ENCODE measurements around the gene GZMA. TPM values are rescaled to one million over a fixed set of nuclear protein-coding genes. Genes with fewer than 3 reads are reported as not detected.

GZMA gene
- polyA plus RNA-seq, 1 experiment: not detected

DNA sequence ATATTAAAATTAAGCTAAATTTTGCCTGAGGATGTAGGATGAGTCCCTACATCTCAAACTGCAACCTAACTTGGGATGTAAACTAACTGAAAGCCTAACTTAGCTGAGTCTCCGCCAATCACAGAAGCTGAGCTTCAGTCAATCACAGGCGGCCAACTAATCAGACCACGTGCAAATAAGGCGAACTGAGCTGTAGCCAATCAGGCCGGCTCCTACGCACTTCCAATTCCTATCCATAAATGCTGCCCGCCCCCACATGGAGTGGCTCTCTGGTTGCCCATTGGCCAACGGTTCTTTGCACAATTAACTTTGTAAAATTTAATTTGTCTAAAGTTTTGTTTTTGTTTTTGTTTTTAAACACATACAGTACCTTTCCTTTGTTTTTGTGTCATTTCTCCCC, 43.6 kb downstream of the GZMA start:
- Histone ChIP-seq H3K27me3 (ENCODE audit: control insufficient read depth, insufficient read depth, low read length) (no peaks in the 10 kb centered on the region), H3K36me3 (ENCODE audit: control insufficient read depth, insufficient read depth, low read length) (no peaks in the 10 kb centered on the region), H3K4me3 (ENCODE audit: low read depth, low read length) (no peak overlapping the region)
- CTCF ChIA-PET: interaction anchor here (0.6 to 6.7 kb wide), 34 partner anchors 8 to 274 kb away, joined by 3 to 96 read pairs (median 4); partner anchors contain the start of gene GPX8
- POLR2A ChIA-PET: no interaction called here
- TF ChIP-seq, protein P1, sequence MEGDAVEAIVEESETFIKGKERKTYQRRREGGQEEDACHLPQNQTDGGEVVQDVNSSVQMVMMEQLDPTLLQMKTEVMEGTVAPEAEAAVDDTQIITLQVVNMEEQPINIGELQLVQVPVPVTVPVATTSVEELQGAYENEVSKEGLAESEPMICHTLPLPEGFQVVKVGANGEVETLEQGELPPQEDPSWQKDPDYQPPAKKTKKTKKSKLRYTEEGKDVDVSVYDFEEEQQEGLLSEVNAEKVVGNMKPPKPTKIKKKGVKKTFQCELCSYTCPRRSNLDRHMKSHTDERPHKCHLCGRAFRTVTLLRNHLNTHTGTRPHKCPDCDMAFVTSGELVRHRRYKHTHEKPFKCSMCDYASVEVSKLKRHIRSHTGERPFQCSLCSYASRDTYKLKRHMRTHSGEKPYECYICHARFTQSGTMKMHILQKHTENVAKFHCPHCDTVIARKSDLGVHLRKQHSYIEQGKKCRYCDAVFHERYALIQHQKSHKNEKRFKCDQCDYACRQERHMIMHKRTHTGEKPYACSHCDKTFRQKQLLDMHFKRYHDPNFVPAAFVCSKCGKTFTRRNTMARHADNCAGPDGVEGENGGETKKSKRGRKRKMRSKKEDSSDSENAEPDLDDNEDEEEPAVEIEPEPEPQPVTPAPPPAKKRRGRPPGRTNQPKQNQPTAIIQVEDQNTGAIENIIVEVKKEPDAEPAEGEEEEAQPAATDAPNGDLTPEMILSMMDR (IDR thresholded peaks at IDR 0.05; ENCODE audit: insufficient read depth, low read depth, low read length): no peak
- no peak for DNase-seq (ENCODE audit: low read depth)

DNA sequence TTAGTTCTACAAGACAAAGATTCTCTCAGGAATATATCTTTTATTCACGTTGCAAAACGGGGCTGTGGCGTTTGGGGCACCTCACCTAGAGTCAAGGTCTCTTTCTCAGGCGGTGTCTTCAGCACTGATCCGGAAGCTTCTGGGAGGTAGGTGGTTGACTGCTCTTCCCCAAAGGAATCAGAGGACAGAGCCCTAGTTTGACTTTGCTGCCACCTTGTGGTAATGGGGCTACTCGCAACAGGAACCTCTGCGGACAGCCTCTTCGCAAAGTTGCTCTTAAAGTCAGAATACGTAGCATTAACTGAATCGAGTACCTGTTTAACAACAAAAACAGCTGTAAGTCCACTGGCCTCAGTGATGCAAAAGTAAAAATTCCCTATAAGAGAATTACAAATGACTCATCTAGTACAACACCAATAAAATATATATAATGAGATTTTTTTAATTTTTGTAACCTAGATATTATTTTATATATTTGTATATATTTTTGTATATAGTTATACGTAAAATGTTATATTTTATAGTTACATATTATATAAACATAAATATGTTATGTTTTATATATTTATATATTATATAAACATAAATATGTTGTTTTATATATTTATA, 44.2 kb downstream of the GZMA start:
- Histone ChIP-seq H3K27me3 (ENCODE audit: control insufficient read depth, insufficient read depth, low read length) (no peaks in the 10 kb centered on the region), H3K36me3 (ENCODE audit: control insufficient read depth, insufficient read depth, low read length) (no peaks in the 10 kb centered on the region), H3K4me3 (ENCODE audit: low read depth, low read length) (no peak overlapping the region)
- ChIA-PET CTCF (interaction anchor here (0.7 to 6.7 kb wide), 33 partner anchors 8 to 274 kb away, joined by 3 to 96 read pairs (median 4); partner anchors contain the start of gene GPX8), POLR2A (no interaction called here)
- DNase-seq (ENCODE audit: low read depth): peak; percentile 35
- TF ChIP-seq, protein P1 (IDR thresholded peaks at IDR 0.05; ENCODE audit: insufficient read depth, low read depth, low read length): peak; percentile 91

DNA sequence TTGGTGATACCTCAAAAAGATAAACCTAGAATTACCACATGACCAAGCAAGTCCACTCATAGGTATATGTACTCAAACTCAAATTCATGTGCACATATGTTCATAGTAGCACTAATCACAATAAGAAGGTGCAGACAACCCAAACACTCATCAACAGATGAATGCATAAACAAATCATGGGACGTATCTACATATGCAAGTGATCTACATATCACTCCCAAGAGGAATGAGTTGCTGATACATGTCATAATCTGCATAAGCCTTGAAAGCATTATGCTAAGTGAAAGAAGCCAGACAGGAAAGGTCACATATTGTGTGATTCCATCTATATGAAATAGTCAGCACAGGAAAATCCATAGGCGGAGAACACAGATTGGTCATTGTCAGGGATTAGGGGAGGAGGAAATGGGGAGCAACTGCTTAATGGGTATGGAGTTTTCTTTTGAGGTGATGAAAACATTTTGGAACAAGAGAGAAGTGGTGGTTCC, 46.9 kb downstream of the GZMA start:
- Histone ChIP-seq H3K27me3 (ENCODE audit: control insufficient read depth, insufficient read depth, low read length) (no peaks in the 10 kb centered on the region), H3K36me3 (ENCODE audit: control insufficient read depth, insufficient read depth, low read length) (no peaks in the 10 kb centered on the region), H3K4me3 (ENCODE audit: low read depth, low read length) (no peak overlapping the region)
- CTCF ChIA-PET: interaction anchor here (2.1 to 6.3 kb wide), 3 partner anchors 10 to 244 kb away, joined by 11 to 45 read pairs (median 27); partner anchors contain the start of gene GPX8
- POLR2A ChIA-PET: no interaction called here
- TF ChIP-seq, protein P1 (IDR thresholded peaks at IDR 0.05; ENCODE audit: insufficient read depth, low read depth, low read length): no peak
- no peak for DNase-seq (ENCODE audit: low read depth)

DNA sequence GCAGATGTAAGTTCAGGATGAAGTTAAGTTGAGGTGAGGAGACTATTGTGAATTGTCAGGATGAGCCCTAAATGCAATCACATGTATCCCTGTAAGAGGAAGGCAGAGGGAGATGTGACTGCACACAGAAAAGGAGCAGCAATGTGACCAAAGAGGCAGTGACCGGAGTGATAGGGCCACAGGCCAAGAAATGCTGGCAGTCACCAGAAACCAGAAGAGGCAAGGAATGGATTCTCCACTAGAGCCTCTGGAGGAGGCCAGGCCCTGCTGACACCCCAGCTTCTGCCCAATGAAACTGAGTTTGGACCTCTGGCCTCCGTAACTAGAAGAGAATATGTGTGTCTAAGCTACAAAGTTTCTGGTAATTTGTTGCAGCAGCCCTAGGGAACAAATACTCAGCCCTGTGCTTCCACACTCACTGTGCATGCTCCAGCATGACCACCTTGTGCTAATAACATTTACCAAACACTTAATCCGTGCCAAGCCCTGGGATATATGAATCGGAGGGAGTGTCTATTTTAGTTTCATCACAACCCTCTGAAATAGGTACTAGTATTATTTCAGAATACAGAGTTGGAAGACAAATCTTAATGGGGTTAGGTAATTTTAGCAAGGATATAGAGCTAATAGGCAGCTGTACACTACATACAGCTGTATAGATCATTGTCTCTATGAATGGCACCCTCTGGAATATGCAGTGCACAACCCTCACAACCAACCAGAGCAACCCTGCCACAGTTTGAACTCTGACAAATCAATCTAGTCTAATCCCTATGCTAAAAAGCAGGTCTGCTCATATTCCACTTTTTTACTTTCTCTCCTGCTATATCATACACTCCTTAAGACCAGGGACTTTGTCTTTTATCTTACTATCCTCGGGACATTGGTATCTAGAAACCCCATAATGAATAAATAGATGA, 49.7 kb downstream of the GZMA start:
- no peaks in the 10 kb centered on the region for H3K36me3 ChIP-seq (ENCODE audit: control insufficient read depth, insufficient read depth, low read length)
- no peak overlapping the region for H3K4me3 ChIP-seq (ENCODE audit: low read depth, low read length)
- DNase-seq (ENCODE audit: low read depth): peak; percentile 52
- POLR2A ChIA-PET: interaction anchor here (0.5 kb wide), 1 partner anchor 408 kb away, joined by 7 read pairs; no protein-coding TSS in a partner anchor
- TF ChIP-seq, protein P1 (IDR thresholded peaks at IDR 0.05; ENCODE audit: insufficient read depth, low read depth, low read length): no peak
- H3K27me3 ChIP-seq (ENCODE audit: control insufficient read depth, insufficient read depth, low read length): no peaks in the 10 kb centered on the region
- CTCF ChIA-PET: interaction anchor here (1.1 to 6.3 kb wide), 4 partner anchors 171 to 247 kb away, joined by 3 to 45 read pairs (median 16); no protein-coding TSS in a partner anchor

DNA sequence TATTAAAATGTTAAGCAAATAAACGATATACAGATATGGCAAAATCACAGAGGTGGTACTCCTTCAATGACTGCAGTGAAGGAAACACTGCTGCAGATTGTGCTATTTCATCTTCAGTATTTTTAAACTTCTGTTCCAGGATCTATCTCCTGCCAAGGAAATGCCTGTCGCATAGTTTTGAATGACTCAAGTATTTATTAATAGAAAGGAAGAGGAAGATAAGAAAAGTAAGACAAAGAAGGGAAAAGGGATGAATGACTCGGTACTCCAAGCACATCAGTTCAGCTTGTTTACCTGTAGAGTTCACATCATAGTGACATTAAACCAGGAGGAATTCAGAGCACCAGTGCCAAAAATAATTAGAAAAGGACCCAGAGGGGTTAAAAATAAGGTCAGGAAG, 52.4 kb downstream of the GZMA start:
- no peaks in the 10 kb centered on the region for H3K27me3 ChIP-seq (ENCODE audit: control insufficient read depth, insufficient read depth, low read length)
- H3K4me3 ChIP-seq (ENCODE audit: low read depth, low read length): no peak overlapping the region
- no peaks in the 10 kb centered on the region for H3K36me3 ChIP-seq (ENCODE audit: control insufficient read depth, insufficient read depth, low read length)
- TF ChIP-seq, protein P1 (IDR thresholded peaks at IDR 0.05; ENCODE audit: insufficient read depth, low read depth, low read length): no peak
- CTCF ChIA-PET: interaction anchor here (1.4 to 6.3 kb wide), 4 partner anchors 9 to 249 kb away, joined by 4 to 45 read pairs (median 16); no protein-coding TSS in a partner anchor
- no peak for DNase-seq (ENCODE audit: low read depth)
- POLR2A ChIA-PET: no interaction called here
